ENCODE data around the gene CAMTA1.

Gene CAMTA1

GRCh38 chr1:7552402-7552801 lies 767.1 kb downstream of the CAMTA1 start:
- Histone ChIP-seq H3K4me3 (ENCODE audit: extremely low read depth, insufficient read depth, low read length, poor library complexity, severe bottlenecking) (no peak overlapping the region), H3K9me3 (ENCODE audit: control insufficient read depth, low read length) (no peaks in the 10 kb centered on the region), H3K27ac (ENCODE audit: low read depth, low read length, severe bottlenecking) (peak overlapping the region; percentile 8), H3K4me1 (ENCODE audit: control insufficient read depth, insufficient read depth, low read length, poor library complexity, severe bottlenecking) (peaks cover 29% of the 10 kb centered on the region), H3K36me3 (ENCODE audit: control insufficient read depth, insufficient read depth, low read length) (no peaks in the 10 kb centered on the region)
- 75 to 77% methylated on average over 8 to 9 of the region's 9 CpGs for WGBS, 2 experiments (ENCODE audit: insufficient coverage in 2 of 2)

GRCh38 chr1:7553042-7553690 lies 767.9 kb downstream of the CAMTA1 start:
- H3K4me3 ChIP-seq (ENCODE audit: extremely low read depth, insufficient read depth, low read length, poor library complexity, severe bottlenecking), result no peak overlapping the region
- H3K9me3 ChIP-seq (ENCODE audit: control insufficient read depth, low read length), result no peaks in the 10 kb centered on the region
- H3K27ac ChIP-seq (ENCODE audit: low read depth, low read length, severe bottlenecking), result no peak overlapping the region
- H3K36me3 ChIP-seq (ENCODE audit: control insufficient read depth, insufficient read depth, low read length), result no peaks in the 10 kb centered on the region
- peaks cover 29% of the 10 kb centered on the region for H3K4me1 ChIP-seq (ENCODE audit: control insufficient read depth, insufficient read depth, low read length, poor library complexity, severe bottlenecking)
- WGBS, 2 experiments (ENCODE audit: insufficient coverage in 2 of 2), result 74 to 82% methylated on average over 3 of the region's 3 CpGs

GRCh38 chr1:7554385-7555235 lies 769.4 kb downstream of the CAMTA1 start:
- Histone ChIP-seq H3K9me3 (ENCODE audit: control insufficient read depth, low read length) (no peaks in the 10 kb centered on the region), H3K27ac (ENCODE audit: low read depth, low read length, severe bottlenecking) (no peak overlapping the region), H3K36me3 (ENCODE audit: control insufficient read depth, insufficient read depth, low read length) (no peaks in the 10 kb centered on the region), H3K4me3 (ENCODE audit: extremely low read depth, insufficient read depth, low read length, poor library complexity, severe bottlenecking) (no peak overlapping the region), H3K4me1 (ENCODE audit: control insufficient read depth, insufficient read depth, low read length, poor library complexity, severe bottlenecking) (peaks cover 27% of the 10 kb centered on the region)
- WGBS, 2 experiments (ENCODE audit: insufficient coverage in 2 of 2), result 66 to 92% methylated on average over 6 to 8 of the region's 8 CpGs

GRCh38 chr1:7555391-7556185 lies 770.3 kb downstream of the CAMTA1 start:
- no peaks in the 10 kb centered on the region for H3K9me3 ChIP-seq (ENCODE audit: control insufficient read depth, low read length)
- H3K4me1 ChIP-seq (ENCODE audit: control insufficient read depth, insufficient read depth, low read length, poor library complexity, severe bottlenecking), result peaks cover 17% of the 10 kb centered on the region
- WGBS, 2 experiments (ENCODE audit: insufficient coverage in 2 of 2), result 64 to 73% methylated on average over 10 to 12 of the region's 12 CpGs
- no peak overlapping the region for H3K27ac ChIP-seq (ENCODE audit: low read depth, low read length, severe bottlenecking)
- H3K36me3 ChIP-seq (ENCODE audit: control insufficient read depth, insufficient read depth, low read length), result no peaks in the 10 kb centered on the region
- no peak overlapping the region for H3K4me3 ChIP-seq (ENCODE audit: extremely low read depth, insufficient read depth, low read length, poor library complexity, severe bottlenecking)

- peaks cover 3% of the 10 kb centered on the region for H3K4me1 ChIP-seq (ENCODE audit: control insufficient read depth, insufficient read depth, low read length, poor library complexity, severe bottlenecking)
- H3K36me3 ChIP-seq (ENCODE audit: control insufficient read depth, insufficient read depth, low read length), result no peaks in the 10 kb centered on the region
- 79 to 95% methylated on average over 7 to 9 of the region's 10 CpGs for WGBS, 2 experiments (ENCODE audit: insufficient coverage in 2 of 2)
- H3K4me3 ChIP-seq (ENCODE audit: extremely low read depth, insufficient read depth, low read length, poor library complexity, severe bottlenecking), result no peak overlapping the region
- H3K9me3 ChIP-seq (ENCODE audit: control insufficient read depth, low read length), result no peaks in the 10 kb centered on the region
- H3K27ac ChIP-seq (ENCODE audit: low read depth, low read length, severe bottlenecking), result no peak overlapping the region
Measured at GRCh38 chr1:7557301-7557891, 772.1 kb downstream of the CAMTA1 start.

GRCh38 chr1:7558041-7558461 lies 772.8 kb downstream of the CAMTA1 start:
- WGBS, 2 experiments (ENCODE audit: insufficient coverage in 2 of 2), result 73 to 80% methylated on average over 10 to 16 of the region's 16 CpGs
- no peak overlapping the region for H3K27ac ChIP-seq (ENCODE audit: low read depth, low read length, severe bottlenecking)
- H3K4me3 ChIP-seq (ENCODE audit: extremely low read depth, insufficient read depth, low read length, poor library complexity, severe bottlenecking), result no peak overlapping the region
- no peaks in the 10 kb centered on the region for H3K4me1 ChIP-seq (ENCODE audit: control insufficient read depth, insufficient read depth, low read length, poor library complexity, severe bottlenecking)
- H3K9me3 ChIP-seq (ENCODE audit: control insufficient read depth, low read length), result no peaks in the 10 kb centered on the region
- no peaks in the 10 kb centered on the region for H3K36me3 ChIP-seq (ENCODE audit: control insufficient read depth, insufficient read depth, low read length)

- 85 to 91% methylated on average over 2 to 9 of the region's 10 CpGs for WGBS, 2 experiments (ENCODE audit: insufficient coverage in 2 of 2)
- Histone ChIP-seq H3K4me3 (ENCODE audit: extremely low read depth, insufficient read depth, low read length, poor library complexity, severe bottlenecking) (no peak overlapping the region), H3K36me3 (ENCODE audit: control insufficient read depth, insufficient read depth, low read length) (no peaks in the 10 kb centered on the region), H3K27ac (ENCODE audit: low read depth, low read length, severe bottlenecking) (no peak overlapping the region), H3K4me1 (ENCODE audit: control insufficient read depth, insufficient read depth, low read length, poor library complexity, severe bottlenecking) (no peaks in the 10 kb centered on the region), H3K9me3 (ENCODE audit: control insufficient read depth, low read length) (no peaks in the 10 kb centered on the region)
Measured at GRCh38 chr1:7558481-7558880, 773.2 kb downstream of the CAMTA1 start.

- Histone ChIP-seq H3K4me1 (ENCODE audit: control insufficient read depth, insufficient read depth, low read length, poor library complexity, severe bottlenecking) (no peaks in the 10 kb centered on the region), H3K9me3 (ENCODE audit: control insufficient read depth, low read length) (no peaks in the 10 kb centered on the region), H3K36me3 (ENCODE audit: control insufficient read depth, insufficient read depth, low read length) (no peaks in the 10 kb centered on the region), H3K4me3 (ENCODE audit: extremely low read depth, insufficient read depth, low read length, poor library complexity, severe bottlenecking) (no peak overlapping the region), H3K27ac (ENCODE audit: low read depth, low read length, severe bottlenecking) (no peak overlapping the region)
- 95 to 96% methylated on average over 17 to 21 of the region's 24 CpGs for WGBS, 2 experiments (ENCODE audit: insufficient coverage in 2 of 2)
Measured at GRCh38 chr1:7558921-7559869, 773.9 kb downstream of the CAMTA1 start.

GRCh38 chr1:7560128-7560527 lies 774.9 kb downstream of the CAMTA1 start:
- Histone ChIP-seq H3K4me1 (ENCODE audit: control insufficient read depth, insufficient read depth, low read length, poor library complexity, severe bottlenecking) (no peaks in the 10 kb centered on the region), H3K27ac (ENCODE audit: low read depth, low read length, severe bottlenecking) (no peak overlapping the region), H3K36me3 (ENCODE audit: control insufficient read depth, insufficient read depth, low read length) (no peaks in the 10 kb centered on the region), H3K4me3 (ENCODE audit: extremely low read depth, insufficient read depth, low read length, poor library complexity, severe bottlenecking) (no peak overlapping the region), H3K9me3 (ENCODE audit: control insufficient read depth, low read length) (no peaks in the 10 kb centered on the region)
- WGBS, 2 experiments (ENCODE audit: insufficient coverage in 2 of 2), result 87 to 100% methylated on average over 3 of the region's 4 CpGs
